ENCODE results near the gene CTU2. TPM values are rescaled to one million over a fixed set of nuclear protein-coding genes. Genes with fewer than 3 reads are reported as not detected.

Gene CTU2
- total RNA-seq, 1 donor from 2014 or later: 18.3 TPM

Small RNAs within 50 kb of the gene (microRNA-seq; reads per million reads assigned to microRNA genes)
- 0.82 reads per million for gene MIR4722

Other genes starting within 250 kb of the CTU2 start
- 31.6 and 32.8 TPM in 2 replicates for gene ZC3H18, start 136.1 kb upstream of the CTU2 start, total RNA-seq
- 0.36 TPM in 1 of 2 replicates, not detected in the other for gene IL17C, start 67.9 kb upstream of the CTU2 start, total RNA-seq
- 236 and 284 TPM in 2 replicates for gene CYBA, start 55.5 kb upstream of the CTU2 start, total RNA-seq
- 50.3 and 63.9 TPM in 2 replicates for gene MVD, start 43.4 kb upstream of the CTU2 start, total RNA-seq
- 0.22 and 0.48 TPM in 2 replicates for gene SNAI3, start 20.0 kb upstream of the CTU2 start, total RNA-seq
- 15.4 and 15.6 TPM in 2 replicates for gene RNF166, start 95 bp upstream of the CTU2 start, total RNA-seq
- gene PIEZO1, start 78.7 kb downstream of the CTU2 start, total RNA-seq: 239 and 247 TPM in 2 replicates
- 3.7 and 4.7 TPM in 2 replicates for gene CDT1, start 97.3 kb downstream of the CTU2 start, total RNA-seq
- 132 and 143 TPM in 2 replicates for gene APRT, start 105.4 kb downstream of the CTU2 start, total RNA-seq
- gene GALNS, start 150.4 kb downstream of the CTU2 start, total RNA-seq: 31.1 and 31.7 TPM in 2 replicates
- gene TRAPPC2L, start 150.6 kb downstream of the CTU2 start, total RNA-seq: 59.1 and 63.0 TPM in 2 replicates
- not detected in 2 replicates for gene PABPN1L, start 160.2 kb downstream of the CTU2 start, total RNA-seq

Data from astrocyte (in vitro differentiated cells and primary cell).